ENCODE data around the gene UBE2E2. TPM values are rescaled to one million over a fixed set of nuclear protein-coding genes. Genes with fewer than 3 reads are reported as not detected.

Gene UBE2E2
- polyA plus RNA-seq, 1 donor (not counting 4 experiments of a cell fraction or from before 2014, with no cell fraction given): 63.2 TPM

- peaks cover 23% of the 10 kb centered on the region for H3K79me2 ChIP-seq (ENCODE audit: control insufficient read depth, insufficient read depth, low read length)
- no peak overlapping the region for H3K9ac ChIP-seq (ENCODE audit: control insufficient read depth, extremely low read depth, insufficient read depth, low read length)
- no peak overlapping the region for H2AFZ ChIP-seq (ENCODE audit: control insufficient read depth, low read length)
- no peak overlapping the region for H3K27ac ChIP-seq (ENCODE audit: control insufficient read depth, insufficient read depth, low read length)
- H3K27me3 ChIP-seq (ENCODE audit: control insufficient read depth, extremely low read depth, insufficient read depth, low read length): no peaks in the 10 kb centered on the region
- FAIRE-seq (no peak), DNase-seq (ENCODE audit: low read depth, low spot score) (no peak)
- H3K4me1 ChIP-seq (ENCODE audit: control insufficient read depth, extremely low read depth, insufficient read depth, low read length): no peaks in the 10 kb centered on the region
- TF ChIP-seq, protein P1, sequence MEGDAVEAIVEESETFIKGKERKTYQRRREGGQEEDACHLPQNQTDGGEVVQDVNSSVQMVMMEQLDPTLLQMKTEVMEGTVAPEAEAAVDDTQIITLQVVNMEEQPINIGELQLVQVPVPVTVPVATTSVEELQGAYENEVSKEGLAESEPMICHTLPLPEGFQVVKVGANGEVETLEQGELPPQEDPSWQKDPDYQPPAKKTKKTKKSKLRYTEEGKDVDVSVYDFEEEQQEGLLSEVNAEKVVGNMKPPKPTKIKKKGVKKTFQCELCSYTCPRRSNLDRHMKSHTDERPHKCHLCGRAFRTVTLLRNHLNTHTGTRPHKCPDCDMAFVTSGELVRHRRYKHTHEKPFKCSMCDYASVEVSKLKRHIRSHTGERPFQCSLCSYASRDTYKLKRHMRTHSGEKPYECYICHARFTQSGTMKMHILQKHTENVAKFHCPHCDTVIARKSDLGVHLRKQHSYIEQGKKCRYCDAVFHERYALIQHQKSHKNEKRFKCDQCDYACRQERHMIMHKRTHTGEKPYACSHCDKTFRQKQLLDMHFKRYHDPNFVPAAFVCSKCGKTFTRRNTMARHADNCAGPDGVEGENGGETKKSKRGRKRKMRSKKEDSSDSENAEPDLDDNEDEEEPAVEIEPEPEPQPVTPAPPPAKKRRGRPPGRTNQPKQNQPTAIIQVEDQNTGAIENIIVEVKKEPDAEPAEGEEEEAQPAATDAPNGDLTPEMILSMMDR (optimal IDR thresholded peaks at IDR 0.05 in 1 of 3, IDR thresholded peaks at IDR 0.05 in 1 of 3, conservative IDR thresholded peaks at IDR 0.05 in 1 of 3; ENCODE audit: extremely low read depth in 1 of 3, insufficient read depth in 2 of 3, low read length in 3 of 3): no peak
- no peak for TF ChIP-seq EZH2 (IDR thresholded peaks at IDR 0.05; ENCODE audit: low read length)
- H4K20me1 ChIP-seq (ENCODE audit: control insufficient read depth, extremely low read depth, insufficient read depth, low read length): peaks cover 6% of the 10 kb centered on the region
- H3K4me2 ChIP-seq (ENCODE audit: control insufficient read depth, extremely low read depth, insufficient read depth, low read depth, low read length): no peak overlapping the region
- dilution Hi-C loops (cut with MboI; ENCODE audit: extremely low pct_ligation_motif_present, low sequenced_read_pairs): no loop called here
- no peaks in the 10 kb centered on the region for H3K9me3 ChIP-seq (ENCODE audit: control insufficient read depth, low read depth, low read length)
- no peaks in the 10 kb centered on the region for H3K36me3 ChIP-seq (ENCODE audit: control insufficient read depth in 2 of 2, extremely low read depth in 1 of 2, insufficient read depth in 2 of 2, low read length in 2 of 2)
- no peak overlapping the region for H3K4me3 ChIP-seq (ENCODE audit: control insufficient read depth in 2 of 3, extremely low read depth in 1 of 3, insufficient read depth in 2 of 3, low read depth in 1 of 3, low read length in 3 of 3)
- no peaks in the 10 kb centered on the region for H3K9me1 ChIP-seq (ENCODE audit: control insufficient read depth, extremely low read depth, insufficient read depth, low read length)
These were observed 29.7 kb downstream of the UBE2E2 start for GRCh38 chr3:23232854-23233253.

DNA sequence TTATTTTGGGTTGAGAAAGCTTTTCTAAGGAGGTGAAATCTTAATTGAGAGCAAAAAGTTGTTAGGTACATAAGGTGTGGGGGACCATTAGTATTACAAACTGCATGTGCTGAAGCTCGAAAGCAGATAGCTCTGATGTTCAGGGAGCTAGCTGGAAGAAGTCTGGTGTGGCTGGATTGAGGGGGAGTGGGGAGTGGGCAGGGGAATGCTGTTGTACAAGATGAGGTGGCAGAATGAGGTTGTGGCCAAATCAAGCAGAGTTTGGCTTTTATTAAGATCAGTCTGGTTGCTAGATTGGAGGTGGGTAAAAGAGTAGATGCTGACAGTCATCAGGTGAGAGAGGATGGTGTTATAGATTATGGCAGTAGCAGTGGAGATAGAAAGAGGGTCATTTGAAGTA is 32.1 kb downstream of the UBE2E2 start:
- no peaks in the 10 kb centered on the region for H3K9me1 ChIP-seq (ENCODE audit: control insufficient read depth, extremely low read depth, insufficient read depth, low read length)
- dilution Hi-C loops (cut with MboI; ENCODE audit: extremely low pct_ligation_motif_present, low sequenced_read_pairs): no loop called here
- no peak overlapping the region for H2AFZ ChIP-seq (ENCODE audit: control insufficient read depth, low read length)
- no peaks in the 10 kb centered on the region for H3K4me1 ChIP-seq (ENCODE audit: control insufficient read depth, extremely low read depth, insufficient read depth, low read length)
- DNase-seq (ENCODE audit: low read depth, low spot score) (no peak), FAIRE-seq (no peak)
- no peak overlapping the region for H3K4me2 ChIP-seq (ENCODE audit: control insufficient read depth, extremely low read depth, insufficient read depth, low read depth, low read length)
- no peak for TF ChIP-seq EZH2 (IDR thresholded peaks at IDR 0.05; ENCODE audit: low read length)
- TF ChIP-seq, protein P1 (optimal IDR thresholded peaks at IDR 0.05 in 1 of 3, IDR thresholded peaks at IDR 0.05 in 1 of 3, conservative IDR thresholded peaks at IDR 0.05 in 1 of 3; ENCODE audit: extremely low read depth in 1 of 3, insufficient read depth in 2 of 3, low read length in 3 of 3): no peak
- no peaks in the 10 kb centered on the region for H3K9me3 ChIP-seq (ENCODE audit: control insufficient read depth, low read depth, low read length)
- H3K9ac ChIP-seq (ENCODE audit: control insufficient read depth, extremely low read depth, insufficient read depth, low read length): no peak overlapping the region
- H3K36me3 ChIP-seq (ENCODE audit: control insufficient read depth in 2 of 2, extremely low read depth in 1 of 2, insufficient read depth in 2 of 2, low read length in 2 of 2): no peaks in the 10 kb centered on the region
- H3K79me2 ChIP-seq (ENCODE audit: control insufficient read depth, insufficient read depth, low read length): peaks cover 34% of the 10 kb centered on the region
- no peak overlapping the region for H3K4me3 ChIP-seq (ENCODE audit: control insufficient read depth in 2 of 3, extremely low read depth in 1 of 3, insufficient read depth in 2 of 3, low read depth in 1 of 3, low read length in 3 of 3)
- no peaks in the 10 kb centered on the region for H3K27me3 ChIP-seq (ENCODE audit: control insufficient read depth, extremely low read depth, insufficient read depth, low read length)
- peaks cover 6% of the 10 kb centered on the region for H4K20me1 ChIP-seq (ENCODE audit: control insufficient read depth, extremely low read depth, insufficient read depth, low read length)
- H3K27ac ChIP-seq (ENCODE audit: control insufficient read depth, insufficient read depth, low read length): no peak overlapping the region

All from keratinocyte (primary cell).